ENCODE measurements around the gene B4GALT5. TPM values are rescaled to one million over a fixed set of nuclear protein-coding genes. Genes with fewer than 3 reads are reported as not detected.
"Not testable (repeated sequence)": the region's sequence is repeated elsewhere in the genome, so short reads cannot be mapped to it uniquely, and the experiment has no call there.

The B4GALT5 gene
- total RNA-seq, 1 donor from 2014 or later, result 82.0 TPM

DNA sequence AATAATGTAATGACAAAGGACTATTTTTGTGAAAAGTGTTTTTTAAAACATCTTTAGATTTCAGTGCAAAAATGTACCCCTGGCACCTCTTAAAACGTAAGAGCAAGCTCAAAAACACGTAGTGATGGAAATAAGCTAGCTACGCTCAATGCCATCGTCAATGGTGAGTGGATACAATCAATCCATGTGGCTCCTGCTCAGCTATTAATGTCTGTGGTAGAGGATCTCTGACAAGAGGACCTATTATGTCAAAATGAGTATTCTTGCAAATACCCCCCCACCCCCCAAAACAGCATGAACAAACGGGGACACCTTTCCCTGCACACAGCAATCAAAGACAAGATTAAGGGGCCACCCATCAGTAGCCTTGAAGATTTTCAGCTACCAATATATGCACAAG lies 80.7 kb downstream of the B4GALT5 start:
- DNase-seq (ENCODE audit: extremely low read depth, low read depth, low spot score), result no peak

DNA sequence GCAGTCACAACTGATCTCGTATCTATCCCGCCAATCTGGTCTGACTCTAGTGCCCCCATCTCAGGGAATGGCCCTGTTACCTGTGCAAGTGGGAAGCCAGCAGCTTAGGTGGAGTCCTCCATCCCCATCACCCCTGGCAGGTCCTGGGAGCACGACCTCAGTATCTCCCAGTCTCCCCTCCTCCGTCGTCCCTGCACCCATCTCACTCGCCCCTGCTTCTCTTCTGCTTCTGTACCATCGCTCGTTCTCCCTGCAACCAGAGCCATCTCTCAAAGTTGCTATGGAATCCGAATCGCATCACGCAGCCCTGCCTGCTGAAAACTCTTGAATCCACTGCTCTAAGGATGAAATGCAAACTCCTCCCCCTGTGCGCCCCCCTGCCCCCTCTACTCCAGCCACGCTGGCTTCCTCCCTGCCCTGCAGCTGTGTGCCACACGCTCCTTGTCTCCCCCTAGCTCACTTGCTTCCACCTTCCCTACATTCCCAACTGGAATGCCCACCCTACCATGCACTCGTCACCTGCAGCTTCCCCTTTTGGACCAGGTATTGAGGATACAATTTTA lies 81.7 kb downstream of the B4GALT5 start:
- no peak for DNase-seq (ENCODE audit: extremely low read depth, low read depth, low spot score)

DNA sequence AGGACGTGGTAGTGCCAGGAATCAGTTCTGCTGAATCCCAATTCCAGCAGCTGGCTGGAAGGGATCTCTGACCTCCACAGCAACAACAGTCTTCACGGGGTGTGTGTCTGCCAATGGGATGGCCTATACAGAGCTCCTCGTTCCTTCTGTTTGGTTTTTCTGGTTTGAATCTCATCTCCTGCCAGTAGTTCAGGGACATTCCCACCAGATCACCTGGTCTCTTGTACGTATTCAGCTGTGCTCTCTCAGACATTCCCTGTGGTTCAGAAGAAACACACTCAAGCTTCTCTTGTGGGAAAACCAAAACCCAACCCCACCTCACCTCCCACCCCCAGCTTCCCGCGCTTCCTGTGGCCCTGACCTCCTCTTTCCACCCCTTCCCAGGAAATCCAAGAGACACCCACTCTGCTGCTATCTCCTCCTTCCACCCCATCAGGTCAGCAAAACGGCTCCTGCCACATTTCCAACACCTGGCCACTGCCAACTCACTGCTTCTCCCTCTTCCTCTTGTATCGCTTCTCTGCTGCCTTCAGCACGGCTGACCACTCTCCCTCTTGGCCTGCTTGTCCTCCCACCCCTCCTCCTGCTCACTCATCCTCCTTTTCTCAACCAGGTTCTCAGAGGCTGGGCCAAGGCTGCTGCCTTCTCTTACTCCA lies 82.5 kb downstream of the B4GALT5 start:
- no peak for DNase-seq (ENCODE audit: extremely low read depth, low read depth, low spot score)

DNA sequence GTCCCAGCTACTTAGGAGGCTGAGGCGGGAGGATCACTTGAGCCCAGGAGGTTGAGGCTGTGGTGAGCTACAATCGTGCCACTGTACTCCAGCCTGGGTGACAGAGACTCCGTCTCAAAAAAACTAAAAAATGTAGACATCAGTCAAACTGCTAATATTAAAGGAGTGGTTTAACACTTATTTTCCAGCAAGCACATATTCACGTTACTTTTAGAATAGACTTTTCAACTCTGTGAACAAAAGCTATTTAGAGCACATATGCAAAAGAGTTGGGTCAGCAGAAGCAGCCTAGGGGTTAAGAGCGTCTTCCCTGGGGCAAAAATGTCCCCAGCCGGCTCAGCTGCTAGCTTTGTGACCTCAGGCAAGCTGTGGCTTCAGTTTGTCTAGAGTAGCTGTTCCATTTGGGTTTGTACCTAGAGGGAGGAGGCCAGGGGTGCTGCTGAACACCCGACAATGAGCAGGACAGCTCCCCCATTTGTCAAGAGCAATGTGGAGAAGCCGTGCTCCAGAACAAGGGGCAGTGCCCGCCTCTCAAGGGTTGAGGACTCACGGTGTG lies 83.2 kb downstream of the B4GALT5 start:
- DNase-seq (ENCODE audit: extremely low read depth, low read depth, low spot score), result no peak

- no peak for DNase-seq (ENCODE audit: extremely low read depth, low read depth, low spot score)
These were observed 84.1 kb downstream of the B4GALT5 start for GRCh38 chr20:49629606-49630005.

- not testable (repeated sequence) for DNase-seq (ENCODE audit: extremely low read depth, low read depth, low spot score)
These were observed 85.4 kb downstream of the B4GALT5 start for GRCh38 chr20:49628280-49628679.

DNA sequence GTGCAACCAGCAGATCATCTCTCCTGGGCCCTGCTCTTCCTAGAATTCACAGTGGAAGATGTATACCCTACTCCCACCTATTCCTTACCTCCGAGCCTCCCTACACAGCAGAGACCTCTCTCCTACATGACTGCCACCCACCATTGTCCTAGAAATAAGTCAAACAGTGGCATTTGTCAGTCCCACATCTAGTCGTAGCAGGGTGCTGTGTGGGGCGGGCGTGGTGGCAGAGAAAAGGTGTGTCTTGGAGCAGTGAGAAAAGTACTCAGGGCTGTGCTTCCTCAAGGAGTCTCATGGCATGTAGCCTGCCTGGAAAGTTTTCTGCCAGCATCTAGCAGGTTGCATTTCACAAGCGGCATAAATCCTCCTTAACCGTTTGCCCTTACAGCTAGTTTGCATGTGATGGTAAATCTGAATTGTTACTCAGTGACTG lies 86.3 kb downstream of the B4GALT5 start:
- no peak for DNase-seq (ENCODE audit: extremely low read depth, low read depth, low spot score)

- DNase-seq (ENCODE audit: extremely low read depth, low read depth, low spot score), result not testable (repeated sequence)
These were observed 88.7 kb downstream of the B4GALT5 start for GRCh38 chr20:49624988-49625387.

DNA sequence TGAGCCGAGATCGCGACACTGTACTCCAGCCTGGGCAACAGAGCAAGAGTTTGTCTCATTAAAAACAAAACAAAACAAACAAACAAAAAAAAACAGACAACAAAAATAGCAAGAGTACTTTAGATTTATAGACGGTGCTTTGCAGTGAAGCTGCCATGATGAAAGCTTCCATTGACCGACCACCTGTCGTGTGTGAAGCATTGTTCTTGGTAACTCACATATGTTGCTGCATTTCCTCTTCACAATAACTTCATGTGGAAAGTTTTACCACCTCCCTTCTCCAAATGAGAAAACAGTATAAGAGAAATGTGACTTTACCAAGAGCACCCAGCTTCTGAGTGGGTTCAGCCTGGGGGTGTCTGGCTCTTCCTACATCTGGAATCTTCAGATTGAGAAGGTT lies 89.4 kb downstream of the B4GALT5 start:
- DNase-seq (ENCODE audit: extremely low read depth, low read depth, low spot score), result no peak

- DNase-seq (ENCODE audit: extremely low read depth, low read depth, low spot score), result no peak
These were observed 91.4 kb downstream of the B4GALT5 start for GRCh38 chr20:49622243-49622642.

- DNase-seq (ENCODE audit: extremely low read depth, low read depth, low spot score), result no peak
These were observed 93.1 kb downstream of the B4GALT5 start for GRCh38 chr20:49620364-49621240.

- no peak for DNase-seq (ENCODE audit: extremely low read depth, low read depth, low spot score)
These were observed 94.3 kb downstream of the B4GALT5 start for GRCh38 chr20:49619113-49620048.

GRCh38 chr20:49618289-49618688 lies 95.4 kb downstream of the B4GALT5 start:
- DNase-seq (ENCODE audit: extremely low read depth, low read depth, low spot score), result no peak

- DNase-seq (ENCODE audit: extremely low read depth, low read depth, low spot score), result not testable (repeated sequence)
These were observed 96.3 kb downstream of the B4GALT5 start for GRCh38 chr20:49617394-49617793.

DNA sequence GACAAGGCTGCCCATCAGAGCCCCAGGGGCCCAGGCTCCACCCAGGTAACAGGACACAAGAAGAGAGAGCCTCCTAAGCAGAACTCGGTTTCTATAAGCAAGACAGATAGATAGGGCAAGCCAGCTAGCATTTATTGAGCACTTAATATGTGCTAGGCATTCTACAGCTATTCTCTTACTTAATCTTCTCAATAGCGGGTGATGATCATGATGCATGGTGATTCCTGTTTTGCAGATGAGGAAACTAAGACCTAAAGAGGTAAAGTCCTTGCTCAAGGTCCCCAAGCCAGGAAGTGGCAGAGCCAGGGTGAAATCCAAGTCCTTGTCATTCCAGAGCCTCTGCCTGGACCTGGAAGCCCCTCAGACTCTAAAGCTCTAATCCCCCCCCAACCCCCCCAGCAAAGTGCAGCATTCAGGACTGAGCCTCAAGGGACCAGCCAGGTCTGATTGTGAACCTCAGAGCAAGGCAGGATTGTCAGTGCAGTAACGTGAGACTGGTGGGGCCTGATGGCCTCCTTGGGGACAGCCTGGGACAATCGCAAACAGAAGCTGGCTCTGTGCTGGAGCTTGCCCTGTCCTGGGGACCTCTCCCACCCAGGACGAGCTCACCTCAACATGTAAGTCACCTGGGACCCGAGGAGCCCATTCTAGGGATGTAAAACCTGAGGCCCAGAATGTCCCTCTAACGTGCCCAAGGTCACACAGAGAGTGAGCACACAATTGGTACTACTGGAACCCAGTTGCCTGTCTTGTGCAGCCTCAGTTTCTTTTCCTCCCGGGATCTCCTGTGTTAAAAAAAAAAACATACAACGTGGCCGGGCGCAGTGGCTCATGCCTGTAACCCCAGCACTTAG lies 97.3 kb downstream of the B4GALT5 start:
- no peak for DNase-seq (ENCODE audit: extremely low read depth, low read depth, low spot score)

- DNase-seq (ENCODE audit: extremely low read depth, low read depth, low spot score), result no peak
These were observed 98.1 kb downstream of the B4GALT5 start for GRCh38 chr20:49615401-49616153.

- DNase-seq (ENCODE audit: extremely low read depth, low read depth, low spot score), result not testable (repeated sequence)
These were observed 98.7 kb downstream of the B4GALT5 start for GRCh38 chr20:49615051-49615400.

- no peak for DNase-seq (ENCODE audit: extremely low read depth, low read depth, low spot score)
These were observed 99.2 kb downstream of the B4GALT5 start for GRCh38 chr20:49614338-49615050.

Measured in glomerular endothelial cell (primary cell).